Caki2 (cell line): ENCODE measurements around the gene NPFF. TPM values are rescaled to one million over a fixed set of nuclear protein-coding genes. Genes with fewer than 3 reads are reported as not detected.
"Not testable (repeated sequence)": the region's sequence is repeated elsewhere in the genome, so short reads cannot be mapped to it uniquely, and the experiment has no call there.

Source experiments
- DNase-seq: peaks from one replicate; pipeline ENCODE4 v3.0.0-alpha.2; 2015; ENCODE audit warnings: low read depth
- in situ Hi-C: cut with HindIII; loops from 2 replicates; pipeline ENCODE4 v1.10.0; 2016; ENCODE audit warnings: low sequenced_read_pairs, low pct_unique_long_range_greater_than_20kb, mixed read lengths
- total RNA-seq: library from RNA; depleted of rRNA; stranded (reverse); fragments of >200 nt; shearing (Covaris generic); gene quantifications from 2 replicates; pipeline ENCODE4 v1.2.3, GENCODE V29; 2014; ENCODE audit warnings: low replicate concordance

NPFF gene
- total RNA-seq, 1 experiment from 2014 or later, result not detected

GRCh38 chr12:53483225-53483978, 23.9 kb downstream of the NPFF start:
- in situ Hi-C loops, result no loop called here

GRCh38 chr12:53482626-53483168, 24.6 kb downstream of the NPFF start:
- DNase-seq, result no peak
- in situ Hi-C loops, result no loop called here

More at GRCh38 chr12:53483225-53483978, 23.9 kb downstream of the NPFF start:
- DNase-seq, result no peak

DNA sequence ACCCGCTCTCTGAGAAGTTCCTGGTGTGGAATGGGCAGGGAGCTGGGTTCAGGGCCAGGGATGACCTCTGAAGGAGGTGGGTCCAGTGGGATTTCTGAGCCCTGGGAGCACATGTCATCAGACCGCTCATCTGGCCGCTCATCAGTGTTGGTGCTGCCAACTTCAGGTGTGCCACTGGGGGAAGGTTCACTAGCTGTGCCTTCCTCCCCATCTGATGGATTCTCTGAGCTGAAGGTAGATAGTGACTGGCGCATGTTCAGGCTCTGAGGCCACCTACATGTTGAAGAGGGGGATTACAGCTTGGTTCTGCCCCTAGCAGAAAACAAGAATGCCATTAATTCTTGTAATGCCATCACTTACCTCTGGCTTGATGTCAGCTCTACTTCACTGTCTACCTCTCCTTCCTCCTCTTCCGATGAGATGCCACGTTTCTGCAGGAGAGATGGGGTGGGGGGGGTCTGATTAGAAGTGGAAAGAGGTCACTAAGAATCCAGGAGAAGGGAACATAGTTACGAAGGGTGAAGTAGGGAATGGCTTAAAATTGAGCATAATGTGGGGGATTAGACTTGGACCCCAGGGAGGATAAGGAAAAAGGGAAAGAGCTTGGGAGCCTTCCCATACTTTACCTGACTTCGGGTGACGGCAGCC, 25.2 kb downstream of the NPFF start:
- DNase-seq, result peak; percentile 53
- in situ Hi-C loops, result no loop called here

DNA sequence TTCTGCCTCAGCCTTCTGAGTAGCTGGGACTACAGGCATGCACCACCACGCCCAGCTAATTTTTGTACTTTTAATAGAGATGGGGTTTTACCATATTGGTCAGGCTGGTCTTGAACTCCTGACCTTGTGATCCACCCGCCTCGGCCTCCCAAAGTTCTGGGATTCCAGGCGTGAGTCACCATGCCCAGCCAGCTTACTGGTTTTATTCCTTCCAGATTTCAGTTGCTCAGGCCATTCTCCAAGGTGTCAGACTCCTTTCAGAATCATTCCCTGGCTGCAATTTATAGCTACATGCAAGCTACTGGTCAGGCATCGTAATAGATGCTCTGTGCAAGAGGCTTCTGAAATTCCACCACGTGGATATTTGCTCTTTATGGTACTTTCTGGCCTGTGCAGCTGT, 25.8 kb downstream of the NPFF start:
- DNase-seq, in situ Hi-C loops: not testable (repeated sequence)

- DNase-seq, result no peak
- in situ Hi-C loops, result no loop called here
Measured at GRCh38 chr12:53480491-53481442, 26.5 kb downstream of the NPFF start.

DNA sequence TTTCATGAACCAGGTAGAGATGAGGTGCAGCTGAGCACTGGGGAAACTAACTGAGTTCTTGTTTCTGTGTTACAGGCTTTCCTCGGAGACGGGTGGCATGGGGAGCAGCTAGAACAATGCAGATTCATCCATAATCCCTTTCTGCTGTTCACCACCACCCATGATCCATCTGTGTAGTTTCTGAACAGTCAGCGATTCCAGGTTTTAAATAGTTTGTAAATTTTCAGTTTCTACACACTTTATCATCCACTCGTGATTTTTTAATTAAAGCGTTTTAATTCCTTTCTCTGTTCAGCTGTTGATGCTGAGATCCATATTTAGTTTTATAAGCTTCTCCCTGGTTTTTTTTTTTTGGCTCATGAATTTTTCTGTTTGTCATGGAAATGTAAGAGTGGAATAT, 28.0 kb downstream of the NPFF start:
- in situ Hi-C loops, result no loop called here
- DNase-seq, result no peak

GRCh38 chr12:53478865-53479264, 28.4 kb downstream of the NPFF start:
- no peak for DNase-seq
- in situ Hi-C loops, result no loop called here

DNA sequence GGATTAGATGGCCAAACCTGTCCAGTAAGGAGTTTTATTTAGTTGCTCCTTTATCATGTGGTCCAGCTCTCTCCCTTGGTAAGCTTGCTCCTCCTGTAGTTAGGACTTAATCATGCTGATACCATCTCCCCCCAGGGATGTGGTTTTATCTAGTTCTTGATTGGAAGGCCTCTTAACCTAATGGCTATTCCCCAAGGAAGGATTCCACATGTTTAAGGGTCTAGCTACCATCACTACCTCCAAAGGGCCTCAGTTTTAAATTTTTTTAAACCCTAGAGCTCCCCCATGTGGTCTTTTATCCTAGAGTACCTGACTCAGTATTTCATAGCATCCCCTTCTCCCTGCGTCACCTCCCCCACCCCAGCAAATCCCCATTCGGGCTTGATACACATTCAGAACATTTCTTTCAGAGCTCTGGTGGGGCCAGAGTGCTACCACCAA, 30.5 kb downstream of the NPFF start:
- in situ Hi-C loops, result no loop called here
- DNase-seq, result peak; percentile 47

GRCh38 chr12:53474819-53475218, 32.5 kb downstream of the NPFF start:
- DNase-seq, result no peak
- in situ Hi-C loops, result no loop called here

DNA sequence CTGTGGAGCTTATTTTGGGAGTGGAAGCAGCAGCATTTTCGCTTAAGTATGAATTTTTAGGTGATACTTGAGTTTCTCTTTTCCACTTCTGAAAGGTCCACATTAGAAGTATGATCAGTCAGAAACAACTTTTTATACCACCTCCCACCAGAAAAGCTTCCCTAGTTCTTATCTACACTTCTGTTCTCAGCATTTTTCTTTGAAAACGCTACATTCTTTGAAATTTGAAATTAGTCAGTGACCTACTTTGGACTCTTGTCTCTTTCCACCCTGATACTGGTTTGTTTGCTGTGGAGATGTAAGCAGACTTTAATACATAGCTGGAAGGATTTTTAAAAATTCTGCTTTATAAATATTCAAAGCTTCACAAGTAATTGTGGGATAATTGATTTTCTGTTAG, 33.2 kb downstream of the NPFF start:
- in situ Hi-C loops, result no loop called here
- no peak for DNase-seq

DNA sequence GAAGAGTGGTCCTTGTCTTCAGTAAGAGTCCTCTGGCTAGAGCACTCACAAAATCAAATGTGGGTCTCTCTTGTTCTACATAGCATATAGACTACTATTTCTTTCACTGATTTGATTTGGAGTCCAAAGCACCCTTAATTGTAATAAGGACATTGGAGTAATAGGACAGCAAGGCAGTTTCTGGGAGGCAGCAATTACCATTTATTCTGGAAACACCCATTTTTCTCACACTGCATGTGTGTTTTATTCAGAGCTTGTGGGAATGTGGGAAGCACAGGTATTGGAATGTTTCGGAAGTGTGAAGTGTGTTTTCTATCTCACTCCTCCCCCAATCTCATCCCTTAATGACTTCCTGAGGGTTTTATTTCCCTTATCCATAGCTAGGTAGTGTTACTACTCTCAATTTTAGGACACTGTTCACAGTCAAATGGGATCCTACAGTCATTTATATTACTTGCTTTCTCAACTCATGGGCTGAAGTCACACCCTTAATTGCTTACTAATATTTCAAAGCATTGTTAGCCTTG, 35.2 kb downstream of the NPFF start:
- in situ Hi-C loops, result no loop called here
- no peak for DNase-seq

DNA sequence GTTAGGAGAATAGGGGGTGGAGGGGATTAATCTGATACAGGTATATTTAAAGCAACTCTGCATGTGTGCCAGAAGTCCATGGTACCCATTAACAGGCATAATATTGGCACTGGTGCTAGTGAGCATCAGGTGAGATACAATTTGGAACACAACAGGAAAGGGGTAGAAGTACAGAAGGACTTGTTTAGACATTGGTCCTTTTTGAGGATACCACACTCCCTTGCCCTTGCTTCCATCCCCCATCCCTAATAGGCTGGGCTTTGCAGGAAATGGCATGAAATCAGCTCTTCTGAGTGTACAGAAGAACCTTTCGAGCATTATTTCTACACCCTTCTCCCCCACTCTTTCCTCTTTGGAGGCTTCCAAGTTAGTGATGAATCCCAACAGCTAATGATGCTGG, 39.0 kb downstream of the NPFF start:
- no peak for DNase-seq
- in situ Hi-C loops, result no loop called here

DNA sequence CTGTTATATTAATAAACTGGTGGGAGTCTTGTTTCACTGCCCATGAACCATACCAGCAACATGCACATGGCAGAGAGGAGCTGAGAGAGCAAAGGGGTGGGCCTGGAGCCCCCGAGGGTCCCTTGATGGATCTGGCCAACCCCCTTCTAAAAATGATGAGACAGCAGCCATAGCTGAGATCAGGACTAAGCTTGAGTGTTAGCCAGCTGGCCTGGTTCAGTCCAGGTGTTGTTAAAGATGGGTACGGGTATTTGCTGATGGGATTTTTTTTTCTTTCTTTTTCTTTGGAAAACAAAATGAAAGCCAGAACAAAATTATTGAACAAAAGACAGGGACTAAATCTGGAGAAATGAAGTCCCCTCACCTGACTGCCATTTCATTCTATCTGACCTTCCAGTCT, 39.4 kb downstream of the NPFF start:
- DNase-seq, result no peak
- in situ Hi-C loops, result no loop called here

DNA sequence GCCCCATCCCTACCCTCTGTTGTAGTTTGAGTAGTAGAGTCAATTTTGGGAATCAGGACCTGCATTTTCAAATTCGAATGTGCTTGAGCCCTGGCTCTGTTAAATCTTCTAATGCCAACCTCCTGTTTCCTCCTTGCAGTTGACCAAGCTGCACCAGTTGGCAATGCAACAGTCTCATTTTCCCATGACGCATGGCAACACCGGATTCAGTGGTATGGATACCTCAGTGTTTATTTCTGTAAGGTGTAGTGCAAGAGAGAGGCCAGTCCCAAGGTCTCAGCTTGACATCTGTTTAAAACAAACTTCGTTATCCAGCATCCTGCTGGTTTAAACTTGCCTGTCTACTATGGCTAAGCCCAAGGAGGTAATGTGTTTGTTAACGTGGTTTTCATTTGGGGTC, 40.2 kb downstream of the NPFF start:
- DNase-seq, result no peak
- in situ Hi-C loops, result no loop called here

DNA sequence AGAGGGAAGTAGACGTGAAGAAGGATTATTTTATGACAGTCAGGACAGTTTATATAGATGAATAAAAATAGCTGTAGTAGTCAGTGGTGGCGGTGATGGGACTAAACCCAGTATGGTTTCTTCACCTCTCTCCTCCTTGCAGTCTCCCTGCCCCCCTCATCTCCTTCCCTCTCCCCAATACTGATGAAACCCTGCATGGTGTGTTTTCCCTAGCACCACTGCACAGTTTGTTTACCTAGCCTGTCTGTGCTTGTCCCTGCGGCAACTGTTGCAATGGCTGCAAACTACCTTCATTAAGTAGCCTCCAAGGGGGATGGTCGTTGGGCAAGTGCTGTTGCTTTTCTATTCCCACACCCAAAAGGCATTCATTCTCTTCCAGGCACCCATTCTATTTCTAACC, 40.6 kb downstream of the NPFF start:
- in situ Hi-C loops, result no loop called here
- no peak for DNase-seq

- in situ Hi-C loops, result no loop called here
- DNase-seq, result no peak
Measured at GRCh38 chr12:53465679-53466078, 41.6 kb downstream of the NPFF start.

- DNase-seq, result no peak
- in situ Hi-C loops, result no loop called here
Measured at GRCh38 chr12:53464685-53465418, 42.4 kb downstream of the NPFF start.
